Stimulated activated CD4-positive, alpha-beta T cell treated with anti-CD3 and anti-CD28 coated beads, Interleukin-1b, Interleukin-23, amount 100 ng/mL, for 1 hour (primary cell): ENCODE results near the gene ASPM.
"Not testable (repeated sequence)": the region's sequence is repeated elsewhere in the genome, so short reads cannot be mapped to it uniquely, and the experiment has no call there.

Experiments
- DNase-seq, 2 donors: peaks; one replicate each; pipeline ENCODE4 v3.0.0-alpha.2; 2020; ENCODE audit warnings: low read depth in 2 of 2

ASPM gene

GRCh38 chr1:197076585-197076984 is 69.9 kb downstream of the ASPM start:
- no peak for DNase-seq

GRCh38 chr1:197073978-197074377 is 72.5 kb downstream of the ASPM start:
- DNase-seq, result no peak

- DNase-seq, result no peak
Observed at GRCh38 chr1:197067457-197067818, 79.0 kb downstream of the ASPM start.

- no peak for DNase-seq
Observed at GRCh38 chr1:197066719-197067456, 79.6 kb downstream of the ASPM start, which contains the start of gene F13B. Gene F13B (minus strand): TSS chr1:197067260. CDS start chr1:197067223, 37 bp downstream.

GRCh38 chr1:197066277-197066676 is 80.2 kb downstream of the ASPM start:
- no peak for DNase-seq

GRCh38 chr1:197065559-197065958 is 80.9 kb downstream of the ASPM start:
- no peak for DNase-seq

GRCh38 chr1:197063212-197063611 is 83.3 kb downstream of the ASPM start:
- no peak for DNase-seq

GRCh38 chr1:197062692-197063091 is 83.8 kb downstream of the ASPM start:
- DNase-seq, result no peak

- no peak for DNase-seq
Observed at GRCh38 chr1:197049100-197049499, 97.4 kb downstream of the ASPM start.

GRCh38 chr1:197042676-197043341 is 103.7 kb downstream of the ASPM start:
- DNase-seq, result no peak

GRCh38 chr1:197041486-197042353 is 104.7 kb downstream of the ASPM start:
- DNase-seq, result no peak

GRCh38 chr1:197036861-197037260 is 109.6 kb downstream of the ASPM start:
- no peak for DNase-seq

- DNase-seq, result not testable (repeated sequence)
Observed at GRCh38 chr1:197034631-197035339, 111.7 kb downstream of the ASPM start.
